Kasumi-1 (cell line): Measurements from ENCODE around the gene NTNG1.
"Not testable (repeated sequence)": the region's sequence is repeated elsewhere in the genome, so short reads cannot be mapped to it uniquely, and the experiment has no call there.

Source experiments
- DNase-seq, 2 experiments: peaks; one replicate each; lab custom pipeline; 2025; lab: John Stamatoyannopoulos, UW

Gene NTNG1

GRCh38 chr1:107145637-107146036 is 4.8 kb downstream of the NTNG1 start:
- DNase-seq = no peak

GRCh38 chr1:107147843-107148242 is 7.0 kb downstream of the NTNG1 start:
- no peak for DNase-seq

- DNase-seq = no peak
Observed at GRCh38 chr1:107149946-107150345, 9.1 kb downstream of the NTNG1 start.

GRCh38 chr1:107151295-107151694 is 10.5 kb downstream of the NTNG1 start:
- no peak for DNase-seq

- DNase-seq = no peak
Observed at GRCh38 chr1:107152395-107152794, 11.6 kb downstream of the NTNG1 start.

- DNase-seq = no peak
Observed at GRCh38 chr1:107153014-107153413, 12.2 kb downstream of the NTNG1 start.

- no peak for DNase-seq
Observed at GRCh38 chr1:107158496-107158895, 17.7 kb downstream of the NTNG1 start.

- DNase-seq = no peak
Observed at GRCh38 chr1:107158991-107159390, 18.2 kb downstream of the NTNG1 start.

- DNase-seq = no peak
Observed at GRCh38 chr1:107162745-107163144, 21.9 kb downstream of the NTNG1 start.

- DNase-seq = not testable (repeated sequence)
Observed at GRCh38 chr1:107164901-107165300, 24.1 kb downstream of the NTNG1 start.

GRCh38 chr1:107169615-107170014 is 28.8 kb downstream of the NTNG1 start:
- DNase-seq = no peak

- DNase-seq = no peak
Observed at GRCh38 chr1:107171333-107171732, 30.5 kb downstream of the NTNG1 start.

GRCh38 chr1:107172450-107173170 is 31.8 kb downstream of the NTNG1 start:
- no peak for DNase-seq

- DNase-seq = no peak
Observed at GRCh38 chr1:107175102-107175909, 34.5 kb downstream of the NTNG1 start.

- DNase-seq = no peak
Observed at GRCh38 chr1:107181253-107181969, 40.6 kb downstream of the NTNG1 start.

- DNase-seq = no peak
Observed at GRCh38 chr1:107183011-107183410, 42.2 kb downstream of the NTNG1 start.

- DNase-seq = no peak
Observed at GRCh38 chr1:107184888-107185287, 44.0 kb downstream of the NTNG1 start.

GRCh38 chr1:107187399-107187798 is 46.6 kb downstream of the NTNG1 start:
- DNase-seq = no peak

- DNase-seq = no peak
Observed at GRCh38 chr1:107188160-107188559, 47.3 kb downstream of the NTNG1 start.

GRCh38 chr1:107194380-107194779 is 53.5 kb downstream of the NTNG1 start:
- DNase-seq = no peak

- DNase-seq = no peak
Observed at GRCh38 chr1:107195476-107195875, 54.6 kb downstream of the NTNG1 start.

GRCh38 chr1:107196973-107197562 is 56.2 kb downstream of the NTNG1 start:
- peak; percentile 10 to 37 for DNase-seq
